GM18507 (cell line): Measurements from ENCODE around the gene GATAD1.
"Not testable (repeated sequence)": the region's sequence is repeated elsewhere in the genome, so short reads cannot be mapped to it uniquely, and the experiment has no call there.

ENCODE experiments used
- DNase-seq: peaks from one replicate; pipeline ENCODE4 v3.0.0; 2011; ENCODE audit warnings: low read depth; ENCODE audit not compliant: insufficient read length; ENCODE audit errors: extremely low spot score
- FAIRE-seq: peaks from 2 replicates; lab custom pipeline; 2011; peaks lifted over from hg19 to GRCh38; lab: Jason Lieb, UNC

Gene GATAD1, protein sequence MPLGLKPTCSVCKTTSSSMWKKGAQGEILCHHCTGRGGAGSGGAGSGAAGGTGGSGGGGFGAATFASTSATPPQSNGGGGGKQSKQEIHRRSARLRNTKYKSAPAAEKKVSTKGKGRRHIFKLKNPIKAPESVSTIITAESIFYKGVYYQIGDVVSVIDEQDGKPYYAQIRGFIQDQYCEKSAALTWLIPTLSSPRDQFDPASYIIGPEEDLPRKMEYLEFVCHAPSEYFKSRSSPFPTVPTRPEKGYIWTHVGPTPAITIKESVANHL

DNA sequence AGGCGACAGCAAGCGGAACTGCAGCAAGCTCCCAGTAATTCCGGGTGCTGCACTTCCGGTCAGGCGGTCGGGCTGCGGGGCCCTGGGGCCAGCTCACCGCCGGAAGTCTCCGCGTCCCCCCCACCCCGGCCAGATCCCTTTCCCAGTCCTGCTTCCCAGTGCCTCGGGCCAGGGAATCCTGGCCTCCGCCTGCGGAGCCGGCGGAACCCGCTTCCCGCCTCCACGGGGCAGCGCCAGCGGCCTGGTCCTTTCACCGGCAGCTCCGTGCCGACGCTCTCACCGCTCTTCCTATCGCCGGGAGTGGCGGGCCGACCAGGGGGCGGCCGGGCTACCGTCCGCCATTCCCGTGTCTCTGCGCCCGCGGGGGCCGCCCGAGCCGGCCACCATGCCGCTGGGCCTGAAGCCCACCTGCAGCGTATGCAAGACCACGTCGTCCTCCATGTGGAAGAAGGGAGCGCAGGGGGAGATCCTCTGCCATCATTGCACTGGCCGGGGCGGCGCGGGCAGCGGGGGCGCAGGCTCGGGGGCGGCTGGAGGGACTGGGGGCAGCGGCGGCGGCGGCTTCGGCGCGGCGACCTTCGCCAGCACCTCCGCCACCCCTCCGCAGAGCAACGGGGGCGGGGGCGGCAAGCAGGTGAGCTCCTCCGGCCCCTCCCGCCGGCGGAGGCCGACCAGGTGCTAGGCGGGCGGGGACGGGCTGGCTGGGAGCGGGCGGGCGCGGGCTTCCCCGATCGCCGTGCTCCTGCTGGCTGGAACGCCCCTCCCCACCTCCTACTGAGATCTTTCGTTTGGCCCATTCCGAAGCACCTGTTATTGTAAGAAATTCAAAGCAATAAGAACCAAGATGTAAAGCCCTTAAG is at the start of gene GATAD1:
Gene GATAD1, plus strand, starts transcription at position 138 of the 860 bp plus-strand sequence. Its CDS starts 248 bp downstream, at position 386.
- FAIRE-seq (peak; percentile 89), DNase-seq (peak; percentile 81)

DNA sequence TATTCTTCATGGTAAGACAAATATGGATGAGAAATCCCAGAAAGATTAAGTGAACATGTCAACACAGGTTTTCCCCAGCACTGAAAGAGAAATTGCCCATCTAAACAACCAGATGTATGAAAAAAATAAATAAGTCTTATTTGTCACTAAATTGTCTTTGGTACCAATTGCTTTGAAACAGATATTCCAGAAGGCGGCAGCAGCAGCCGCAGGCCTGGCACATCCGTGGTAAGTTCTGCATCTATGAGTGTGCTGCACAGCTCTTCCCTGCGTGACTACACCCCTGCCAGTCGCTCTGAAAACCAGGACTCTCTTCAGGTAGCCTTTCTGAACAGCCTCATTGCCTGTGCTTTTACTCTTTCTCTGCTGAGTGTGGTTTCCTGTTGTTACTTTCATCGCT is 49.7 kb upstream of the GATAD1 start:
- FAIRE-seq, result no peak
- no peak for DNase-seq

GRCh38 chr7:92400013-92400412 is 47.3 kb upstream of the GATAD1 start:
- FAIRE-seq (no peak), DNase-seq (no peak)

- DNase-seq, result no peak
- no peak for FAIRE-seq
These were observed 44.1 kb upstream of the GATAD1 start for GRCh38 chr7:92402920-92403759.

GRCh38 chr7:92403760-92404074 is 43.6 kb upstream of the GATAD1 start:
- no peak for FAIRE-seq
- DNase-seq, result no peak

DNA sequence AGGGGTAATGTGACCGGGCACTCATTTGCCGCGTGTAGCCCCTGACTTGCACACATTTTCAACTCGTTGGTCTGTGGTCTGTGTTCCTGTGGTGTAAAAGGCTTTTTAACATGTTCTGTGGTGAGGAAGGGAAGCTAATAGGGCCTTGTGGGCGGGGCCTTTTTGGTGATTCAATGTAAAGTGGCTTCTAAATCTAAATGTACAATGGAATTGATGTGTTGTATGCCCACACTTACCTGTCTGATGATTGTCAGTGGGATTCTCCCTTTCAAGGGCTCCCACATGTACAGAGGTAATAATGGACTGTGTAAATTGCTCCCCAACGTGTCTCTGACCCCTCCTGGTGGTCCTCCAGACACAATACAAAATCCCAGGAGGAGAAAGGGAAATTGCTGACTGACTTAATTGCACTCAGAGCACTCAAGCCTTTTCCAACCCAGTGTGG is 43.1 kb upstream of the GATAD1 start:
- FAIRE-seq (no peak), DNase-seq (no peak)

GRCh38 chr7:92409357-92409756 is 37.9 kb upstream of the GATAD1 start:
- no peak for DNase-seq
- FAIRE-seq, result no peak

- not testable (repeated sequence) for DNase-seq, FAIRE-seq
These were observed 37.1 kb upstream of the GATAD1 start for GRCh38 chr7:92410162-92410561.

DNA sequence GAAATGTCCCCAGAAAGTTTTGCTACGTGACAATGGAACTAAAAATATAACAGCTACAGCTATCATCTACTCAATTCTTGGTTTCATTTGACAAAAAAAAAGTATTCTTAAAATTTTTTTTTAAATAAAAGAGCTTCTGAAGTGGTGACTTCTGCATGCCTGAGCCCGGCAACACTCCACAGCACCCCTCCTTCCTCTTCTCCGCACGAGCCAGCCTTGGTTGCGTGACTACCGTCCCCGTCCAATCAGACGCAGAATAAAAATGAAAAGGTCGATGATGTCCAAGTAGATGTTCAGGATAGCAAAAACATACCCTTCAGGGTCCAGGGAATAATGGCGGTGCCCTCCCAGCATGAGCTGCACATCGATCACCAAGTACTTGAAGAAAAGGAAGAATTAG is 34.5 kb upstream of the GATAD1 start:
- no peak for FAIRE-seq
- no peak for DNase-seq

GRCh38 chr7:92413550-92413949 is 33.7 kb upstream of the GATAD1 start:
- FAIRE-seq, result no peak
- no peak for DNase-seq

DNA sequence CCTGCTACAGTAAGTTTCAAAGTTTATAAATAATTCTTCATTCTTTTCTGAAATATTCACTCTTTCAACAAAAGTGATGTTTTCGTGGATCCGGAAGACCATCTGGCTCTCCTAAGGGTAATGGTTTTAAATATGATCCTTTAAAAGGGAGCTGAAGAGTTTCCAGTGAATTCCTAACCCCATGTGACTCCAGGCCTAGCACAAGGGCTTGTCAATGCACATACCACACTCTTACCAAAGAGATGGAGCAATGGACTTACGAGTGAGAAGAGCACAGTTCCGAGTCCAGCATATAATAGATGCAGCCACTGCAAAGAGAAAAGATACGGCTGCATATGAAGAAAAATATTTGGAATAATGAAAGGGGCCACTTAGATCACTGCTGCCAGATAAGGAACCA is 32.1 kb upstream of the GATAD1 start:
- no peak for DNase-seq
- FAIRE-seq, result no peak

DNA sequence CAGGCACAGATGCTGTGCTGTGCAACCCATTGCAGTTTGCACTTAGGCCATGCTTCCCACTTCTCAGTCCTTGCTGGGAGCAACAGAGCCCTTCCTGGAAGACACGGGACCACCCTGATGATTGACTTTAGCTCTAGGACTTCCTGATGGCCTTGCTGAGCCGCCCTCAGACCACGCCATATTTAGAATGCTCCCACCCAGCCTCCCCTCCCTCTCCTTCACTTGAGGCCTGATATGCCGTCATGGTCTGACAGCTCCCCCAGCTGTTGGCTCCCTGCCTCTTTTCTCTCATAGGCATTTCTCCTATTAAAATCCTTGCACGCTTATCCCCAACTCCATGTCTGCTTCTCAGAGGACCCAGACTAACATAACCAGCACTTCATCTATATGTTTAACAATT is 29.4 kb upstream of the GATAD1 start:
- FAIRE-seq, result no peak
- DNase-seq, result no peak

- DNase-seq (no peak), FAIRE-seq (no peak)
These were observed 25.4 kb upstream of the GATAD1 start for GRCh38 chr7:92421676-92422435.

DNA sequence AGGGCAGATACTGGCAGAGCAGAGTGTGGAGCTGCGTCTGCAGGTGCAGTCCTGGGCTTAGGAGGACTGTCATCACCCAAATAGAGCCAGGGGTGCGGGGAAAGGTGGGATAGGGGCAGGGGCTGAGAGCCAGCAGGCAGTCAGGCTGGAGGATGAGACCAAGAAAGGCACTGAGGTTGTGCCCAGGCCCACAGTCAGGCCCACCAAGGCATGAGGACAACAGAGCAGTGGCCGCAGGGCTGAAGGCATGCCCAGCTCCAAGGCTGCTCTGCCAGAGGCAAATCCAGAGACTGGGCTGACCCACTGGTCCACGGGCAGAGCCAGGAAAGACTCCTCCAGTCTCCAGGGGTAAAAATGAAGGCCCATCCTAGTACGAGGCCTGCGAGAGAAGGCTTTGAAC is 24.4 kb upstream of the GATAD1 start:
- FAIRE-seq (no peak), DNase-seq (no peak)

GRCh38 chr7:92423710-92424131 is 23.6 kb upstream of the GATAD1 start:
- DNase-seq (no peak), FAIRE-seq (peak; percentile 33)

DNA sequence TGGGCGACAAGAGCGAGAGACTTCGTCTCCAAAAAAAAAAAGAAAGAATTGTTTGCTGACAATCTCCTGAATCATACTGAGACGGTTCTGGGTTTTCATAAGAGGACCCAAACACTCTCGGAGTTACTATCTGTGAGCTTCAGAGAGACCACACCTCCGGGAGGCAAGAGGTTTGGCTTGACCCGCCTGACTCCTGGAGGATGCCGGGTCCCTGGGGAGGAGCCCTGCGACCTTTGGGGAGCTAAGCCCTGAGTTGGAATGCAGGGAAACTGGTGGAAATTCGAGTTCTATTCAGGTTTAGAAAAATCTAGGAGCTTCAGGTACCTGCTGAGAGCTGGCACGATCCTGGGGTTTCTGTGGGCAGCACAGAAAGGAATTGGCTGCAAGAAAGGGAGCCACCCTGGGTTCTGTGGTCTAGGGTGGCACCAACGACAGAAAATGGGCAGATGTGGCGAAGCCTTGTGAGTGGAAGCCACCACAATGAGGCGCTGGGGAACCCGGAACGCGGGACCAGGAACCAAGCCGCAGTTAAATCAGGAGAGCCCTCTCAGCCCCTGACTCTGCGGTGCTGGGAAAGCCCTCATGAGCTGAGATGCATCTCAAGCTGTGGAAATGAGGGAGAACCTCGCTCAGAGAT is 21.9 kb upstream of the GATAD1 start:
- no peak for DNase-seq
- no peak for FAIRE-seq

DNA sequence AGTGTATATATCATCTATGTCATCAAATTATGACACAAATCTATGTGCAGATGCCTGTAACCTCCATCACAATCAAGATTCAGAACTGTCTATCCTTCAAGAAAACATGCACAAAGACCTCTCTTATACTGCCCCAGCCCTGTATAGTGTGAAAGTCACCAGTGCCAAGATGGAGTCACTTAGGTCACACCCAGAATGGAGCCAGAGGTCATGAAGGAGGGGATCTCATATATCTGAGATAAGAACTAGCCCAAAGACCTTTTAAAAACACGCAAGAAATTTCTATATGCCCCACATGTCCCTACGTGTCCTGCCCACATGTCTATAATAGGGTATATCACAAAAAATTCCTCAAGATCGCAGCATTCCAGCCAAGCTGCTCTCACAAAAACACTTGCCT is 20.1 kb upstream of the GATAD1 start:
- DNase-seq, result no peak
- FAIRE-seq, result no peak

GRCh38 chr7:92432299-92432946 is 14.9 kb upstream of the GATAD1 start:
- DNase-seq (no peak), FAIRE-seq (no peak)

DNA sequence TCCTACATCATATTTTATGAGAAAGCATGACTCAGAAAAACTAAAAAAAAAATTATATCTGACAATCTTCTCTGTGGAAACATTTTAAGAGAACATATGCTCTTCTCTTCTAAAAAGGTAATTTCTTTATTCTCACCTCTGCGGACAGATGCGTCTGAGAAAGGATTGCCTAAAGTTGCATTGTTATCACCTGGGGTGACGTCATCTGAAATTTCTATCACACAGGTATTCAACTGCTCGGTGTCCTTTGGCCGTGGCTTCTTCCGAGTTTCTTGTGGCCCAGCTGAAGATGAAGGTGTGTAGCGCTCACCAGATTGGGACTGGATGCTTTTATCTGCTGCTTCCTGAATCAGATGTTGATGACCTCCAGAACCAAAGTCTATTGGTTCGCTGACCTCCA is 14.3 kb upstream of the GATAD1 start:
- DNase-seq (no peak), FAIRE-seq (no peak)
